Esophagus muscularis mucosa (tissue), 4 donors: ENCODE data around the gene DNM3.

Source experiments
- EP300 ChIP-seq: sonication (generic); formaldehyde crosslinking; IDR thresholded peaks from one replicate; pipeline ENCODE4 v1.6.1; 2017; ENCODE audit warnings: antibody characterized with exemption
- POLR2AphosphoS5 ChIP-seq, 2 donors: sonication (generic); formaldehyde crosslinking; IDR thresholded peaks; one replicate each; pipeline ENCODE4 v1.6.1; 2017; ENCODE audit warnings: antibody characterized with exemption in 2 of 2
- TF ChIP-seq, protein P1 (sequence below), 3 experiments: fragments of 200-600 bp in 2 of 3; fragments of 450-650 bp in 1 of 3; sonication (generic) in 2 of 3; IDR thresholded peaks; one replicate each; pipeline ENCODE4 v1.5.1; 2017 to 2019; ENCODE audit warnings: antibody characterized with exemption in 3 of 3, mild to moderate bottlenecking in 2 of 3, moderate library complexity in 1 of 3

DNA sequence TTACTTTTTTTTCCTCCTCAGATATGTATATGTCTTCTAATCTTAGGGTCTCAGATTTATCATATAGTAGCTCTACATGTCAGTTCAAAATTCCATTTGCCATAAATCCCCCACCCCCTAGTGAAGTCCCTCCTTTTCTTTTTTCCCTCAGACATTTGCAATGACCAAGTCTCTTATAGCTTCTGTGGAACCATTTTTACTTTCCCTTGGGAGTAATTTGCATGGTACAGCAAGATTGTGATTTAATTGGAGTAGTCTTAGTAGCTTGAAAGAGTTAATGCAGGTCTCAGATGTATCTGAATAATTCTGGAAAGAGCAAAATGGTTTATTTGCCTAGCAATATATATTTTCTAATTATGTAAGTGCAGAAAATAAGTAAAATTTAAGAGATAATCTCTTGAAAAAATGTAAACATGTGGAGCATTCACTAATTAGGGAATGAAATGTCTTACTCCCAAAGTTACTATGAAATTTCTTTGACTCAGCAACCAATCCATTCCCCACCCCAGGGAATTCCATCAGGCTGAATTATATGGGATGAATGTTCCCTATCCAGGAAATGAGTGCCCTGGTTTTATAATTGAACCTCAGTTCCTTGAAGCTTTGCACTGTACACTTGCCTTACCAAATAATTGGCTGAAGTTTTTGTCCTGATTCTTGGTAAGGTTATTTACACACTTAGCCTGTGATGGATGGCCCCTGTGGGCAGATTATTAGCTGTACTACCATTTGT, 267.0 kb downstream of the DNM3 start:
- TF ChIP-seq, protein P1, sequence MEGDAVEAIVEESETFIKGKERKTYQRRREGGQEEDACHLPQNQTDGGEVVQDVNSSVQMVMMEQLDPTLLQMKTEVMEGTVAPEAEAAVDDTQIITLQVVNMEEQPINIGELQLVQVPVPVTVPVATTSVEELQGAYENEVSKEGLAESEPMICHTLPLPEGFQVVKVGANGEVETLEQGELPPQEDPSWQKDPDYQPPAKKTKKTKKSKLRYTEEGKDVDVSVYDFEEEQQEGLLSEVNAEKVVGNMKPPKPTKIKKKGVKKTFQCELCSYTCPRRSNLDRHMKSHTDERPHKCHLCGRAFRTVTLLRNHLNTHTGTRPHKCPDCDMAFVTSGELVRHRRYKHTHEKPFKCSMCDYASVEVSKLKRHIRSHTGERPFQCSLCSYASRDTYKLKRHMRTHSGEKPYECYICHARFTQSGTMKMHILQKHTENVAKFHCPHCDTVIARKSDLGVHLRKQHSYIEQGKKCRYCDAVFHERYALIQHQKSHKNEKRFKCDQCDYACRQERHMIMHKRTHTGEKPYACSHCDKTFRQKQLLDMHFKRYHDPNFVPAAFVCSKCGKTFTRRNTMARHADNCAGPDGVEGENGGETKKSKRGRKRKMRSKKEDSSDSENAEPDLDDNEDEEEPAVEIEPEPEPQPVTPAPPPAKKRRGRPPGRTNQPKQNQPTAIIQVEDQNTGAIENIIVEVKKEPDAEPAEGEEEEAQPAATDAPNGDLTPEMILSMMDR (IDR thresholded peaks at IDR 0.05), result no peak
- TF ChIP-seq POLR2AphosphoS5 (IDR thresholded peaks at IDR 0.05) (no peak), EP300 (no peak)
